HG03354 (cell line): ENCODE results near the gene TRMT11.
"Not testable (repeated sequence)": the region's sequence is repeated elsewhere in the genome, so short reads cannot be mapped to it uniquely, and the experiment has no call there.

Experiments used
- ATAC-seq: cut with Tn5 transposase; IDR thresholded peaks from one replicate; pipeline ENCODE4 v1.9.1; 2021; ENCODE audit warnings: mild to moderate bottlenecking; ENCODE audit not compliant: unreplicated experiment, poor library complexity, severe bottlenecking

Gene TRMT11

GRCh38 chr6:125988280-125988679 lies 1.9 kb downstream of the TRMT11 start:
- no peak for ATAC-seq

DNA sequence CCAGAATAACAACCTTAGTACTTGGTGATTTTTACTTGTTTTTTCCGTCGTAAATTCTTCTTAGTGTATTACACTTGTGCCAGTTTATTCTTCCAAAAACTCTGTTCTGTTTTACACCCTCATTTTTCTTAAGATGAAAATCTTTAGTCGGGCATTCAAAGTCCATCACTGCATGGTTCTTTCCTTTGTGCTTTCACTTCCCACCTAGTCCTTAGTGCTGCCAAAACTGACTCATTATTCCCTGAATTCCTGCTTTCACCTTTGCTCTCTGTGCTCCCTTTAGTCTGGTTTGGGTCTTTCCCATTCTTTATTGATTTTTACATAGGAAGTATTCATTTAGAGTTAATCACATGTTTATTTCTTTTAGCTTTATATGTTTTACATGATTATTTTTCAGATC lies 3.3 kb downstream of the TRMT11 start:
- no peak for ATAC-seq

GRCh38 chr6:125991653-125992052 lies 5.3 kb downstream of the TRMT11 start:
- no peak for ATAC-seq

- no peak for ATAC-seq
Observed at GRCh38 chr6:125994670-125995488, 8.5 kb downstream of the TRMT11 start.

DNA sequence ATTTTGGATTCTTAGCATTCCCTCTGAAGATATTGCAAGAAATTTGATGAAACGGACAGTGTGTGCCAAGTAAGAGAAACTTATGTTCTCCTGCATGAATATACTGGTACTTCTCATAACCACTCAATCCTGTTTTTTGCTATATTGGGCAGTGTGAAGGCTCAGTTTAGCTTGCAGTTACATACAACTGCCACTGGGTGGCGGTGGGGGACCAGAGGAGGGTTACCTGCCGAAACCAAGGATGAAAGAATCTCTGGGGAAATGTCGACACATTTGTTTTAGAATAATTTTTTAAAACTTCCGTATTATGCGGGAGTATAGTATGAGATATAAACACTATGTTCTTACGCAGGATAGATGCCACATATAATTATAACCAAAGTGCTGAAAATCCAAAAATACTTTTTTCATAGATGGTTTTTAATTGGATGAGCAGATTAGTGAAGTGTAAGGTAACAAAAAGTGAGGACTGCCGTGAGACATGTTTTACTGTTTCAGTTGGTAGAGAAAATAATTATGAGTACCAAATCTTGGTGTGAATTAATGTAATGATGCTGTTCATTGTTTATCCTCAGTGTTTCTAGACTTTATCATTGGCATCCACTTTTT lies 9.7 kb downstream of the TRMT11 start:
- ATAC-seq = peak; percentile 97

GRCh38 chr6:126002755-126003679 lies 16.7 kb downstream of the TRMT11 start:
- no peak for ATAC-seq

DNA sequence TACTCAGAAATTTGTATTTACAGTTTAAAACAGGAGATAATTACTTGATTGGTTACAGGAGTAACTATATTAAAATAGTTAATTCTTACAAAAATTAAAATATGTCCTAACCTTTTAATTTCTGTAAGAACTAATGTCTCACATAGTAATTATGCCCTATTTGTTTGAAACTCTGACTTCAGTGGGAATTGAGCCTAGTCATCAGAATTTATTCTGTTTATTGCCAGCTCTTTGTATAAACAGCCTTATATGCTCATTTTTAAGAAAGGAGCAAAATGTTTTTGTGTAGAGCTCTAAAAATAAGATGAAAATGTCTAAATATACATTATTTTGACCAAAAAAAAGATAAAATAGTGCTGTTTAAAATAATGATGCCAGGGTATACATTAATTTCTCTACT lies 21.5 kb downstream of the TRMT11 start:
- ATAC-seq = no peak

DNA sequence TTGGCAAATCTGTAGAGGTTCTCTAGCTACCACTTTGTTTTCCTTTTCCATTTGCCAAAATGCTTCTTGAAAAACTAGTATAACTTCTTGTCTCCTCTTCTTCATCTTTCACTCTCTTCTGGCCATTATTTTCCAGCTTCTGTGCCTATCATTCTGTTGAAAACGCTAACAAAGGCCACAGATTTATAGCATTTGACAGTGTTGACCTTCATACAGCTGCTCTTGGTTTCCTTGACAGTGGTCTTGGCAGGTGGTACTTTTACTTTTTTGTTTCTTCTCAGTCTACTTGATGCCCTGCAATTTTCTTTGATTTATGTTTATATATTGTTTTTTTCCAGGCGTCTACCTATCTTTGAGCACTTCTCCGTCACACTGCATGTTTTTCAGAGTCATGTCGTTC lies 23.7 kb downstream of the TRMT11 start:
- no peak for ATAC-seq

GRCh38 chr6:126015863-126016262 lies 29.5 kb downstream of the TRMT11 start:
- no peak for ATAC-seq

- no peak for ATAC-seq
Observed at GRCh38 chr6:126016591-126016990, 30.3 kb downstream of the TRMT11 start.

- ATAC-seq = no peak
Observed at GRCh38 chr6:126017668-126018067, 31.3 kb downstream of the TRMT11 start.

DNA sequence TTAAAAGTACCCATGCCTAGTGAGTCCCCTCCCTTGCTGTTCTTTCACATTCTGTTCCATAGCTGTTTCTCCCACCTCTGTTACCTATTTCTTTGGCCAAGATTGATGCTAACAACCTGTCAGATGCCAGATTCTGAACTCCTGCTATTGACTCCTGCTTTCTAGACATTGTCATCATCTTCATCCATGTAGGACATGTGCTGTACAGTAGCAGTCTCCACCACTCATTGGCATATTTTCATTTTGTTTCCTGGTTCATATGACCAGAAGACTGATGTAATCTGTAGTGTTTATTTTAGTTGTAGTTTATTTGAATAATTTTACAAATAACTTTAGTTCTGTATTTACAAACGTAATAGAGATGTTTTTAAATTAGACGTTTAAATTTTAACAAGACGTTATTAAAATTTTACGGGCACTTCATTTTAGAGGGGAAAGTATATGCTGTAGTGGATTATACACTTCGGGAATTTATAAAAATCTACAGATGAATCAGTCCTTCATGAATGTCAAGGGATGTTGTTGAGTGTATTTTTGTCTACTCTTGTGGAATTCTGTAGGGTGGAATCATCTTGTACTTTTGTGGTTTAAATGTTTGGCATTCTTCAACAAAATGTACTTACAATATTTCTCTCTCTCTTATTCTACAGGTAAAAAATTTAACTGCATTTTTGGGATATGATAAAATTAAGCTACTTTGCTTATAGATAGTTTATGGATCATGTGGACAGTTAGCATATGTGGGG lies 34.1 kb downstream of the TRMT11 start:
- no peak for ATAC-seq

DNA sequence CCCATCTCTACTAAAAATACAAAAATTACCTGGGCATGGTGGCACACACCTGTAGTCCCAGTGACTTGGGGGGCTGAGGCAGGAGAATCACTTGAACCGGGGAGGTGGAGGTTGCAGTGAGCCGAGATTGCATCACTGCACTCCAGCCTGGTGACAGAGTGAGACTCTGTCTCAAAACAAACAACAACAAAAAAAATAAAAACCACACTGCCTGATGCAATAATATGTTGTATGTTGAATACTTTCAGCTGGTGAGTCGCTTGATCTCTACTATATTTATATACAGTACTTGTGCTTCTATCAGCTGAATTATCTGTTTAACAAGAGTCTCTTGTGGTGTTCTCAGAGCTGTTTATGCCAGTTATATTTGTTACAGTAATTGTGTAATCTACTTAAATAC lies 37.1 kb downstream of the TRMT11 start:
- ATAC-seq = not testable (repeated sequence)

- no peak for ATAC-seq
Observed at GRCh38 chr6:126026001-126026400, 39.7 kb downstream of the TRMT11 start.

- ATAC-seq = no peak
Observed at GRCh38 chr6:126027601-126028000, 41.3 kb downstream of the TRMT11 start.

- ATAC-seq = no peak
Observed at GRCh38 chr6:126030045-126030444, 43.7 kb downstream of the TRMT11 start.

DNA sequence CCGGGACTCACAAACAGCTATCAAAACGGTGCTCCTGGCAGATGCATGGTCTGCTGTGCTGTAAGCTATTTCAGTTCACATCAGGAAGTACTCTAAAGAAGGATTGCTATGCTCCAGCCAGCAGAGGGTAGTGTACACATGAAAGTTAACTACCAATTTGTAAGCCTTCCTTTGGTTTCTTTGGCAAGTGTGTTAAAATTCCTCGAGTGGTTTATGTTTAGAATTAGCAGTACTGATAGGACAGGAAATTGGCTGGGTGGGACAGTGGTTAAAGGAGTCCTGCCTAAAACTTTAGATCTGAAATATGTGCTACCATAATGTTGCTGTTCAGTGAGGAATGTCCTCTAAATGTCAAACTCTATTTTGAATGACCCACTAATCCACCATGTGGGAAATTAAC lies 47.4 kb downstream of the TRMT11 start:
- peak; percentile 90 for ATAC-seq

- ATAC-seq = no peak
Observed at GRCh38 chr6:126034656-126035055, 48.3 kb downstream of the TRMT11 start.

- no peak for ATAC-seq
Observed at GRCh38 chr6:126035764-126036163, 49.4 kb downstream of the TRMT11 start.

GRCh38 chr6:126038234-126038633 lies 51.9 kb downstream of the TRMT11 start:
- ATAC-seq = no peak
